Measurements from ENCODE around the gene NEURL1B.

Gene NEURL1B

DNA sequence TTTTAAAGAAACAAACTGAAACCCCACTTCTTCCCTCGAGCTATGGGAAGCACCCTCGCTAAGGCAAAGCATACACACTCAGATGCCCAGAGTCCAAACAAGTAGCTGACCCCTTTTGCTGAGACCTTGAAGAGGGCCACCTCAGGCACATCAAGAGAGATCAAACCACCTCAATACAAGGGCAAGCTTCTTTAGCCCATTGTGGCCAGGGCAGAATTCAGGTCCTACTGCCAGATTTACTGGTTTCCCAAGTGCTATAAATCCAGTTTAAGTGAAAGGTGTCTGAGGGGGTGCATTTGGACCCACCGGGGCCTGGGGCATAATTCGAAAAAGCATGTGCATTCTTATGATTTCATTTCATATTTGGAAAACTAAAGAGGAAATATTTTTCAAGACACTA is 40.4 kb downstream of the NEURL1B start:
- no peak for TF ChIP-seq YY1 (IDR thresholded peaks at IDR 0.05; ENCODE audit: insufficient read depth, insufficient read length)
- no peak for TF ChIP-seq ZNF274 (IDR thresholded peaks at IDR 0.05; ENCODE audit: low read depth, low read length)
- no peak for TF ChIP-seq SUZ12 (IDR thresholded peaks at IDR 0.05; ENCODE audit: extremely low read depth, insufficient read depth, insufficient read length)
- Histone ChIP-seq H3K27me3 (ENCODE audit: insufficient read depth, insufficient read length) (peaks cover 15% of the 10 kb centered on the region), H3K9me3 (ENCODE audit: insufficient read depth, low read length) (no peaks in the 10 kb centered on the region), H3K9ac (ENCODE audit: insufficient read length, low read depth) (no peak overlapping the region), H3K4me1 (ENCODE audit: insufficient read depth, insufficient read length) (peaks cover 6% of the 10 kb centered on the region), H3K4me3 (ENCODE audit: insufficient read length, low read depth) (no peak overlapping the region), H3K36me3 (ENCODE audit: insufficient read depth, insufficient read length, low read length) (no peaks in the 10 kb centered on the region)
- DNase-seq (ENCODE audit: low read depth, low spot score) = no peak

DNA sequence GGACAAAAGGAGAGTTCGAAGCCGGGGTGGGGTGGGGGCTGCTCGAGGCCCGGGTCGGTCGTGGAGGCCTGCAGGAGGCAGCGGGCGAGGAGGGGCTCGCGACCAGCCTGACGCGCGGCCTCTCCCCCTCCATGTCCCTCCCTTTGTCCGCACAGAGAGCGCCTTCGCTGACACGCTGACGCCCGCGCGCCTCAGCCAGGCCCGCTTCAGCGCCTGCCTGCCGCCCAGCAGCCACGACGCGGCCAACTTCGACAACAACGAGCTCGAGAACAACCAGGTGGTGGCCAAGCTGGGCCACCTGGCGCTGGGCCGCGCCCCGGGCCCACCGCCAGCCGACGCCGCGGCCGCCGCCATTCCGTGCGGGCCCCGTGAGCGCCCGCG is 42.2 kb downstream of the NEURL1B start:
- peak overlapping the region; percentile 21 for H3K4me3 ChIP-seq (ENCODE audit: insufficient read length, low read depth)
- H3K9me3 ChIP-seq (ENCODE audit: insufficient read depth, low read length) = no peaks in the 10 kb centered on the region
- no peak for TF ChIP-seq SUZ12 (IDR thresholded peaks at IDR 0.05; ENCODE audit: extremely low read depth, insufficient read depth, insufficient read length)
- no peak for TF ChIP-seq YY1 (IDR thresholded peaks at IDR 0.05; ENCODE audit: insufficient read depth, insufficient read length)
- TF ChIP-seq ZNF274 (IDR thresholded peaks at IDR 0.05; ENCODE audit: low read depth, low read length) = no peak
- peaks cover 15% of the 10 kb centered on the region for H3K27me3 ChIP-seq (ENCODE audit: insufficient read depth, insufficient read length)
- H3K36me3 ChIP-seq (ENCODE audit: insufficient read depth, insufficient read length, low read length) = peaks cover 6% of the 10 kb centered on the region
- H3K9ac ChIP-seq (ENCODE audit: insufficient read length, low read depth) = no peak overlapping the region
- no peak for DNase-seq (ENCODE audit: low read depth, low spot score)
- peaks cover 3% of the 10 kb centered on the region for H3K4me1 ChIP-seq (ENCODE audit: insufficient read depth, insufficient read length)

- peaks cover 6% of the 10 kb centered on the region for H3K36me3 ChIP-seq (ENCODE audit: insufficient read depth, insufficient read length, low read length)
- H3K4me1 ChIP-seq (ENCODE audit: insufficient read depth, insufficient read length) = peaks cover 4% of the 10 kb centered on the region
- peak overlapping the region; percentile 21 for H3K4me3 ChIP-seq (ENCODE audit: insufficient read length, low read depth)
- no peak for DNase-seq (ENCODE audit: low read depth, low spot score)
- H3K9me3 ChIP-seq (ENCODE audit: insufficient read depth, low read length) = no peaks in the 10 kb centered on the region
- TF ChIP-seq YY1 (IDR thresholded peaks at IDR 0.05; ENCODE audit: insufficient read depth, insufficient read length) (no peak), ZNF274 (IDR thresholded peaks at IDR 0.05; ENCODE audit: low read depth, low read length) (no peak), SUZ12 (IDR thresholded peaks at IDR 0.05; ENCODE audit: extremely low read depth, insufficient read depth, insufficient read length) (no peak)
- H3K9ac ChIP-seq (ENCODE audit: insufficient read length, low read depth) = no peak overlapping the region
- H3K27me3 ChIP-seq (ENCODE audit: insufficient read depth, insufficient read length) = peaks cover 15% of the 10 kb centered on the region
These were observed 42.8 kb downstream of the NEURL1B start for GRCh38 chr5:172683645-172684471.

- peaks cover 2% of the 10 kb centered on the region for H3K4me1 ChIP-seq (ENCODE audit: insufficient read depth, insufficient read length)
- H3K4me3 ChIP-seq (ENCODE audit: insufficient read length, low read depth) = no peak overlapping the region
- TF ChIP-seq SUZ12 (IDR thresholded peaks at IDR 0.05; ENCODE audit: extremely low read depth, insufficient read depth, insufficient read length) (no peak), YY1 (IDR thresholded peaks at IDR 0.05; ENCODE audit: insufficient read depth, insufficient read length) (no peak), ZNF274 (IDR thresholded peaks at IDR 0.05; ENCODE audit: low read depth, low read length) (no peak)
- no peak for DNase-seq (ENCODE audit: low read depth, low spot score)
- H3K9ac ChIP-seq (ENCODE audit: insufficient read length, low read depth) = no peak overlapping the region
- peaks cover 15% of the 10 kb centered on the region for H3K27me3 ChIP-seq (ENCODE audit: insufficient read depth, insufficient read length)
- H3K9me3 ChIP-seq (ENCODE audit: insufficient read depth, low read length) = no peaks in the 10 kb centered on the region
- peaks cover 6% of the 10 kb centered on the region for H3K36me3 ChIP-seq (ENCODE audit: insufficient read depth, insufficient read length, low read length)
These were observed 44.0 kb downstream of the NEURL1B start for GRCh38 chr5:172685091-172685490.

DNA sequence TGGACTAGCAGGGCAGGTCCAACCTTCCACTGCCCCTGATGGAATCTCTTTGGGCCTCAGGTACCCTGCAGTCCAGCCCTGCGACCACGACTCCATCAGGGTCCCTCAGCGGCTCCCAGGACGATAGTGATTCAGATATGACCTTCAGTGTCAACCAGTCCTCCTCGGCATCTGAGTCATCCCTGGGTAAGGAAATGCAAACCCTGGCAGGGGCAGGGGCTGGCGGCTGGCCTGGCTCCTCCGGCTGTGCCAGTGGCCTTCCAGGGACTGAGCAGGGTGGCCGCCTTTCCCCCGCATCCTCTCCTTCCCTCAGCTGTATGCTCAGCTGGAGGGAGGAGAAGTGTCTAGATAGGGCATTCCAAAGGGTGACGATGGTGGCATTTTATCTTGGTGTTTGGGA is 45.0 kb downstream of the NEURL1B start:
- H3K27me3 ChIP-seq (ENCODE audit: insufficient read depth, insufficient read length) = peaks cover 15% of the 10 kb centered on the region
- H3K4me3 ChIP-seq (ENCODE audit: insufficient read length, low read depth) = no peak overlapping the region
- peaks cover 2% of the 10 kb centered on the region for H3K4me1 ChIP-seq (ENCODE audit: insufficient read depth, insufficient read length)
- H3K9me3 ChIP-seq (ENCODE audit: insufficient read depth, low read length) = no peaks in the 10 kb centered on the region
- H3K36me3 ChIP-seq (ENCODE audit: insufficient read depth, insufficient read length, low read length) = peaks cover 6% of the 10 kb centered on the region
- TF ChIP-seq SUZ12 (IDR thresholded peaks at IDR 0.05; ENCODE audit: extremely low read depth, insufficient read depth, insufficient read length) (no peak), YY1 (IDR thresholded peaks at IDR 0.05; ENCODE audit: insufficient read depth, insufficient read length) (no peak)
- no peak for DNase-seq (ENCODE audit: low read depth, low spot score)
- H3K9ac ChIP-seq (ENCODE audit: insufficient read length, low read depth) = no peak overlapping the region

DNA sequence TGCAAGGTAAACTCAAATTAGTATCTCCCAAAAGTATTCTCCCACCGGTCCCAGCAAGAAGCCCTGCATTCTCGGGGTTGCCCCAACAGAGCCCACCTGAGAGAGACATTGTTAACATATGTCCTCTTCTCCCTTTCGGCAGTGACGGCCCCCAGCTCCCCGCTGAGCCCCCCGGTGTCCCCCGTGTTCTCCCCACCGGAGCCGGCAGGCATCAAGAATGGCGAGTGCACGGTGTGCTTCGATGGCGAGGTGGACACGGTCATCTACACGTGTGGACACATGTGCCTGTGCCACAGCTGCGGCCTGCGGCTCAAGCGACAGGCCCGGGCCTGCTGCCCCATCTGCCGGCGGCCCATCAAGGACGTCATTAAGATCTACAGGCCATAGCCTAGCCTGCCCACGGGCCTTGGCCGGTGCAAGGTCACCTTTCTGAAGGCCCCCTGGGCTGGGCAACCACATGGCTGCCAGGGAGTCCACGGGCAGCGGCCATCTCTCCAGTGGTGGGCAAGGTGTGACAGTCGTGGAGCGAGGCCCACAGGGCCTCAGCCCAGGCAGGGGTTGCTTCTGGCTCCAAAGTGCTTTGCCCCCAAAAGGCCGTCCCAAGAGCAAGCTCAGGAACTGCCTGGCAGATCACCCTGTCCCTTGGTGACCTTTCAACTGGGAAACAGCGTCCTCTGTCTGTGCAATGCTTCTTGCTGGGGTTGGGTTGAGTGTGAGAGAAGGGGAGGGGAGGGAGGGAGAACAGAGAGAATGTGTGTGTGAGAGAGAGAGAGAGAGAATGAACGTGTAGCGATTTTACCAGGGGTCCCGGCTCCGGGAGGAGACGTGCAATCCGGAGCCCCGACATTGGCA is 45.7 kb downstream of the NEURL1B start:
- no peak for DNase-seq (ENCODE audit: low read depth, low spot score)
- no peak overlapping the region for H3K4me3 ChIP-seq (ENCODE audit: insufficient read length, low read depth)
- no peak for TF ChIP-seq SUZ12 (IDR thresholded peaks at IDR 0.05; ENCODE audit: extremely low read depth, insufficient read depth, insufficient read length)
- no peak for TF ChIP-seq ZNF274 (IDR thresholded peaks at IDR 0.05; ENCODE audit: low read depth, low read length)
- no peak for TF ChIP-seq YY1 (IDR thresholded peaks at IDR 0.05; ENCODE audit: insufficient read depth, insufficient read length)
- H3K36me3 ChIP-seq (ENCODE audit: insufficient read depth, insufficient read length, low read length) = peaks cover 6% of the 10 kb centered on the region
- H3K4me1 ChIP-seq (ENCODE audit: insufficient read depth, insufficient read length) = peaks cover 2% of the 10 kb centered on the region
- peaks cover 15% of the 10 kb centered on the region for H3K27me3 ChIP-seq (ENCODE audit: insufficient read depth, insufficient read length)
- no peak overlapping the region for H3K9ac ChIP-seq (ENCODE audit: insufficient read length, low read depth)
- no peaks in the 10 kb centered on the region for H3K9me3 ChIP-seq (ENCODE audit: insufficient read depth, low read length)

DNA sequence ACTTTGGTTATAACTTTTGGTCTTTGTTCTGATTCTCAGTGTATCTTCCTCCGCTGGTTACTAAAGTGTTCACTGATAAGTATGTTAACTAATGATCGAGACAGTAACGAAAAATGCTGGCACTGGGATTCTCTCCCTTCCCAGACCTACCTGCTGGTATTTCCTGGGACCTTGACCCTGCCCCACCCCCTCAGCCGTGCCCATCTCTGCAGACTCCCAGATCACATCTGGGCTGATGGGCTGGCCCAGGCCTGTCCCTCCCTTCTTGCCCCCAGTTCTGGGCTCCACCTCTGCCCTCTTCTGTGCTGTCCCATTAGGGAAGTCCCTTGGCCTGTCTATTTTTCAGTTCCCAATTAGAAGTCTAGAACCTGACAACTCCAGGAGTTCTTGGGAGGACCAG is 46.9 kb downstream of the NEURL1B start:
- Histone ChIP-seq H3K9me3 (ENCODE audit: insufficient read depth, low read length) (no peaks in the 10 kb centered on the region), H3K9ac (ENCODE audit: insufficient read length, low read depth) (no peak overlapping the region), H3K27me3 (ENCODE audit: insufficient read depth, insufficient read length) (peaks cover 11% of the 10 kb centered on the region), H3K4me3 (ENCODE audit: insufficient read length, low read depth) (no peak overlapping the region), H3K36me3 (ENCODE audit: insufficient read depth, insufficient read length, low read length) (peaks cover 6% of the 10 kb centered on the region), H3K4me1 (ENCODE audit: insufficient read depth, insufficient read length) (peaks cover 2% of the 10 kb centered on the region)
- no peak for TF ChIP-seq SUZ12 (IDR thresholded peaks at IDR 0.05; ENCODE audit: extremely low read depth, insufficient read depth, insufficient read length)
- TF ChIP-seq ZNF274 (IDR thresholded peaks at IDR 0.05; ENCODE audit: low read depth, low read length) = no peak
- TF ChIP-seq YY1 (IDR thresholded peaks at IDR 0.05; ENCODE audit: insufficient read depth, insufficient read length) = no peak
- no peak for DNase-seq (ENCODE audit: low read depth, low spot score)
